Measurements from ENCODE around the gene STAG1. TPM values are rescaled to one million over a fixed set of nuclear protein-coding genes. Genes with fewer than 3 reads are reported as not detected.

Gene STAG1
- total and polyA plus RNA-seq, 2 of the 13 experiments (the other 11 are each of a cell fraction or from before 2014, with no cell fraction given) = 6.2 to 25.9 TPM

- in situ Hi-C loops (cut with HindIII; ENCODE audit: extremely low pct_ligation_motif_present, low pct_unique_long_range_greater_than_20kb) = no loop called here
- no peak overlapping the region for H2AFZ ChIP-seq (ENCODE audit: low read length)
- POLR2A ChIA-PET = no interaction called here
- FAIRE-seq (no peak), ATAC-seq (no peak), DNase-seq (ENCODE audit: low spot score) (no peak)
- no peak overlapping the region for H3K4me2 ChIP-seq (ENCODE audit: low read depth, low read length)
- 97% methylated on average over 2 of the region's 2 CpGs for WGBS (ENCODE audit: low lambda C conversion rate)
- intact Hi-C loops (cut with micrococcal nuclease; ENCODE audit: unreplicated experiment) = no loop called here
- no TSS peak for BruUV-seq (replicated peaks)
- no peaks in the 10 kb centered on the region for H3K27me3 ChIP-seq (ENCODE audit: control insufficient read depth in 1 of 2, insufficient read depth in 2 of 2, low read length in 2 of 2)
- 0 out of 5 replicates have a peak, but pooled peaks cover 0 to 3% of the 10 kb centered on the region in 2 experiments for H3K36me3 ChIP-seq (replicated peaks in 1 of 2; ENCODE audit: control insufficient read depth in 1 of 2, insufficient read depth in 2 of 2, low read length in 2 of 2)
- H3K4me1 ChIP-seq (ENCODE audit: insufficient read depth, low read length) = no peaks in the 10 kb centered on the region
- H3K27ac ChIP-seq (ENCODE audit: extremely low read length, insufficient read depth, low read length) = no peak overlapping the region
- H3K9ac ChIP-seq (ENCODE audit: insufficient read depth, low read depth, low read length) = no peak overlapping the region
- CTCF ChIA-PET (ENCODE audit: low intra/inter-chr PET ratio, low total read pairs) = interaction anchor here (0.6 kb wide), 1 partner anchor 347 kb away, joined by 3 read pairs; no protein-coding TSS in a partner anchor
- no peaks in the 10 kb centered on the region for H3K9me3 ChIP-seq (ENCODE audit: low read length)
- H3K4me3 ChIP-seq (replicated peaks in 1 of 3; ENCODE audit: insufficient read depth in 1 of 3, low read depth in 2 of 3, low read length in 3 of 3) = no peak overlapping the region
- TF ChIP-seq HOXA7 (CRISPR knock-in tag; IDR thresholded peaks at IDR 0.05) (no peak), STAT6 (CRISPR knock-in tag; IDR thresholded peaks at IDR 0.05; ENCODE audit: borderline replicate concordance) (no peak), SETDB1 (CRISPR knock-in tag; IDR thresholded peaks at IDR 0.05; ENCODE audit: borderline replicate concordance) (no peak), ZFP36L1 (CRISPR knock-in tag; IDR thresholded peaks at IDR 0.05) (no peak)
- no peaks in the 10 kb centered on the region for H3K79me2 ChIP-seq (ENCODE audit: insufficient read depth, low read length)
- no peaks in the 10 kb centered on the region for H4K20me1 ChIP-seq (ENCODE audit: insufficient read depth, low read length)
Observed at GRCh38 chr3:136404056-136404455, 348.1 kb downstream of the STAG1 start.

- FAIRE-seq = no peak
- Histone ChIP-seq H3K27me3 (ENCODE audit: control insufficient read depth in 1 of 2, insufficient read depth in 2 of 2, low read length in 2 of 2) (no peaks in the 10 kb centered on the region), H3K4me1 (ENCODE audit: insufficient read depth, low read length) (no peaks in the 10 kb centered on the region), H4K20me1 (ENCODE audit: insufficient read depth, low read length) (no peaks in the 10 kb centered on the region), H3K4me2 (ENCODE audit: low read depth, low read length) (no peak overlapping the region), H3K79me2 (ENCODE audit: insufficient read depth, low read length) (no peaks in the 10 kb centered on the region), H3K36me3 (replicated peaks in 1 of 2; ENCODE audit: control insufficient read depth in 1 of 2, insufficient read depth in 2 of 2, low read length in 2 of 2) (0 out of 5 replicates have a peak, but pooled peaks cover 0 to 3% of the 10 kb centered on the region in 2 experiments), H3K9ac (ENCODE audit: insufficient read depth, low read depth, low read length) (no peak overlapping the region), H3K27ac (ENCODE audit: extremely low read length, insufficient read depth, low read length) (no peak overlapping the region), H3K9me3 (ENCODE audit: low read length) (no peaks in the 10 kb centered on the region), H2AFZ (ENCODE audit: low read length) (no peak overlapping the region), H3K4me3 (replicated peaks in 1 of 3; ENCODE audit: insufficient read depth in 1 of 3, low read depth in 2 of 3, low read length in 3 of 3) (no peak overlapping the region)
- in situ Hi-C loops (cut with HindIII; ENCODE audit: extremely low pct_ligation_motif_present, low pct_unique_long_range_greater_than_20kb) = loop anchor here (10.0 to 25.0 kb wide), 2 partner anchors 358 to 615 kb away; partner anchors contain the start of gene STAG1
- no TSS peak for BruUV-seq (replicated peaks)
- TF ChIP-seq ATF3 (CRISPR knock-in tag; IDR thresholded peaks at IDR 0.05) (no peak), ZNF496 (CRISPR knock-in tag; IDR thresholded peaks at IDR 0.05; ENCODE audit: insufficient replicate concordance) (no peak), ZNF12 (CRISPR knock-in tag; IDR thresholded peaks at IDR 0.05) (no peak)
- ChIA-PET CTCF (ENCODE audit: low intra/inter-chr PET ratio, low total read pairs) (no interaction called here), POLR2A (no interaction called here)
- intact Hi-C loops (cut with micrococcal nuclease; ENCODE audit: unreplicated experiment) = no loop called here
- no peak for ATAC-seq
- no peak for DNase-seq (ENCODE audit: low spot score)
Observed at GRCh38 chr3:136396916-136397315, 355.3 kb downstream of the STAG1 start.

Data from HepG2 (cell line).